Gastrocnemius medialis (tissue), 4 donors: ENCODE measurements around the gene RALGAPA2. TPM values are rescaled to one million over a fixed set of nuclear protein-coding genes. Genes with fewer than 3 reads are reported as not detected.

Source experiments
- ATAC-seq, 2 donors: fragments of 150-250 bp; one replicate each; pipeline ENCODE4 v1.9.1; 2016
- DNase-seq, 2 donors: peaks; one replicate each; pipeline ENCODE4 v3.0.0-alpha.2; 2019
- H3K27ac ChIP-seq, 4 donors: fragments of 200-600 bp; sonication (generic); 1 replicate in 1 of 4; 2 replicates in 3 of 4; pipeline ENCODE4 v1.5.1; 2016 to 2018; ENCODE audit warnings: mild to moderate bottlenecking in 2 of 4, moderate library complexity in 1 of 4
- H3K27me3 ChIP-seq, 3 donors: fragments of 200-600 bp; sonication (generic) in 2 of 3; 1 replicate in 1 of 3; 2 replicates in 2 of 3; pipeline versions ENCODE4 v1.5.1 to v1.6.0; 2016 to 2019; ENCODE audit warnings: mild to moderate bottlenecking in 1 of 3, moderate library complexity in 1 of 3
- H3K36me3 ChIP-seq, 2 donors: fragments of 200-600 bp; sonication (generic) in 1 of 2; one replicate each; pipeline ENCODE4 v1.5.1; 2017 to 2018
- H3K4me1 ChIP-seq, 2 donors: fragments of 200-600 bp; sonication (generic) in 1 of 2; one replicate each; pipeline ENCODE4 v1.5.1; 2016 to 2017; ENCODE audit warnings: mild to moderate bottlenecking in 2 of 2
- H3K4me3 ChIP-seq, 4 donors: fragments of 200-600 bp; sonication (generic) in 3 of 4; 1 replicate in 1 of 4; 2 replicates in 3 of 4; pipeline ENCODE4 v1.5.1; 2016 to 2019; ENCODE audit warnings: mild to moderate bottlenecking in 2 of 4
- H3K9me3 ChIP-seq, 3 donors: fragments of 200-600 bp; sonication (generic) in 2 of 3; 1 replicate in 1 of 3; 2 replicates in 2 of 3; pipeline ENCODE4 v1.5.1; 2016 to 2019
- POLR2A ChIP-seq, 2 donors: fragments of 450-650 bp; IDR thresholded peaks; one replicate each; pipeline ENCODE4 v1.6.1; 2017; ENCODE audit warnings: antibody characterized with exemption in 2 of 2, mild to moderate bottlenecking in 2 of 2, moderate library complexity in 2 of 2
- in situ Hi-C, 4 donors: fragments of 200-750 bp; cut with MboI; loops; one replicate each; pipeline versions ENCODE4 v1.15.0 to v1.8.0; 2017; ENCODE audit warnings: low sequenced_read_pairs in 4 of 4
- intact Hi-C: fragments of 100-400 bp; cut with DNase I; formaldehyde crosslinking; loops from one replicate; pipeline ENCODE4 v1.15.1; 2023; ENCODE audit warnings: low total_unique reads
- total RNA-seq, 4 donors: library from RNA; depleted of rRNA; stranded (reverse); fragments of >200 nt; gene quantifications; one replicate each; pipeline versions ENCODE4 v1.1.0 to v1.2.3, GENCODE V29; 2016
- TF ChIP-seq, protein P1 (sequence below), 5 experiments: fragments of 450-650 bp in 3 of 5; fragments of 200-600 bp in 2 of 5; sonication (generic) in 2 of 5; IDR thresholded peaks in 4 of 5; conservative IDR thresholded peaks in 1 of 5; 1 replicate in 4 of 5; 2 replicates in 1 of 5; pipeline ENCODE4 v1.5.1; 2016 to 2019; ENCODE audit warnings: antibody characterized with exemption in 5 of 5, mild to moderate bottlenecking in 3 of 5, moderate library complexity in 3 of 5

RALGAPA2 gene
- total RNA-seq, 4 donors from 2014 or later, result 43.2 to 56.9 (median 52.0) TPM

- in situ Hi-C loops (no loop called here), intact Hi-C loops (no loop called here)
- Histone ChIP-seq H3K27ac (peak overlapping the region in 3 of 4 donors; percentile 13 to 39 (median 31)), H3K27me3 (no peaks in the 10 kb centered on the region), H3K9me3 (no peaks in the 10 kb centered on the region), H3K4me3 (no peak overlapping the region), H3K36me3 (no peaks in the 10 kb centered on the region), H3K4me1 (peaks cover 37 to 66% of the 10 kb centered on the region in 2 donors)
- no peak for TF ChIP-seq POLR2A (IDR thresholded peaks at IDR 0.05)
- TF ChIP-seq, protein P1, sequence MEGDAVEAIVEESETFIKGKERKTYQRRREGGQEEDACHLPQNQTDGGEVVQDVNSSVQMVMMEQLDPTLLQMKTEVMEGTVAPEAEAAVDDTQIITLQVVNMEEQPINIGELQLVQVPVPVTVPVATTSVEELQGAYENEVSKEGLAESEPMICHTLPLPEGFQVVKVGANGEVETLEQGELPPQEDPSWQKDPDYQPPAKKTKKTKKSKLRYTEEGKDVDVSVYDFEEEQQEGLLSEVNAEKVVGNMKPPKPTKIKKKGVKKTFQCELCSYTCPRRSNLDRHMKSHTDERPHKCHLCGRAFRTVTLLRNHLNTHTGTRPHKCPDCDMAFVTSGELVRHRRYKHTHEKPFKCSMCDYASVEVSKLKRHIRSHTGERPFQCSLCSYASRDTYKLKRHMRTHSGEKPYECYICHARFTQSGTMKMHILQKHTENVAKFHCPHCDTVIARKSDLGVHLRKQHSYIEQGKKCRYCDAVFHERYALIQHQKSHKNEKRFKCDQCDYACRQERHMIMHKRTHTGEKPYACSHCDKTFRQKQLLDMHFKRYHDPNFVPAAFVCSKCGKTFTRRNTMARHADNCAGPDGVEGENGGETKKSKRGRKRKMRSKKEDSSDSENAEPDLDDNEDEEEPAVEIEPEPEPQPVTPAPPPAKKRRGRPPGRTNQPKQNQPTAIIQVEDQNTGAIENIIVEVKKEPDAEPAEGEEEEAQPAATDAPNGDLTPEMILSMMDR (IDR thresholded peaks at IDR 0.05 in 4 of 5, conservative IDR thresholded peaks at IDR 0.05 in 1 of 5), result no peak
- no peak for ATAC-seq
- no peak for DNase-seq
Measured at GRCh38 chr20:20737158-20737557, 24.7 kb upstream of the RALGAPA2 start.

DNA sequence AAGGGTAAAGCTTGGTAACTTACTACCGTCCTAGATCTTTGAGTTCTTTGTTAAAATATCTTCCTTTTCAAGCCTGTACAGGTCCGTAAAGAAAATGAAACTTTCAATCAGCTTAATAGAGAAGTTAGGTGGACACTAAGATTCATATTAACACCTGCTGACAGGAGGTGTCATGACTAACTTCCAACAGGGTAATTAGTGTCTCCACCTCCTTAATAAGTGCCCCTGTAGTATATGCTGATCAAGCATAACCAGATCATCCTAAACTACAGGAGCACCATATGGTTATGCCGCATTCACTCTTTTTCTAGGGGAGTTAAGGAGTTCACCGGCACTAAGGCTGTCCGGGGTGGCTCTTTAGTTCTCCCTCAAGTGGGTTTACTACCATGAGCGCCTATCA lies 23.9 kb upstream of the RALGAPA2 start:
- in situ Hi-C loops (no loop called here), intact Hi-C loops (no loop called here)
- Histone ChIP-seq H3K4me3 (no peak overlapping the region), H3K36me3 (no peaks in the 10 kb centered on the region), H3K9me3 (no peaks in the 10 kb centered on the region), H3K4me1 (peaks cover 37 to 64% of the 10 kb centered on the region in 2 donors), H3K27ac (peak overlapping the region in 2 of 4 donors; percentile 31 to 39), H3K27me3 (no peaks in the 10 kb centered on the region)
- ATAC-seq (no peak), DNase-seq (no peak)
- TF ChIP-seq POLR2A (IDR thresholded peaks at IDR 0.05), result no peak
- TF ChIP-seq, protein P1 (IDR thresholded peaks at IDR 0.05 in 4 of 5, conservative IDR thresholded peaks at IDR 0.05 in 1 of 5), result no peak

DNA sequence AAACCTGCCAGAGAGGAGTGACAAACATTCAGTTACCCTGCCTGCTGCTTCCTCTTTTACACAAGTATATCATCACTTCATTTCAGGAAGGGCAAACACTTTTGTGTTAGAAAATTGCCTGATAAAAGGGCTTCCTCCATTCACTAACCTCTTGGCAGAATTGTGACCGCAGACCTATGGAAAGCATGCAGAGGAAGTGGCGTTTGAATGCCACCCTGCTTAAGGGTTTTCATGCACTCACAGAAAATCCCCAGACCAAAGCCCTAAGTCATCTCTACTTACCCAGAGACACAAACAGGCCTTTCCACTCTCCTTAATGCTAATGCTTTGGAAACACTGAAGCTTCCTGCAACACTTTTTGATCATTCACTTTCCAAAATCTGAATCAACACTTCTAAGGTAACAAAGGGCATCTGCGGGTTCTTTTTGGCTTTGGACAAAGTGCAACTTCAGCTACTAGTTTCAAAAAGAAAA lies 22.1 kb upstream of the RALGAPA2 start:
- in situ Hi-C loops, result no loop called here
- Histone ChIP-seq H3K9me3 (no peaks in the 10 kb centered on the region), H3K27me3 (no peaks in the 10 kb centered on the region), H3K4me1 (peaks cover 33 to 66% of the 10 kb centered on the region in 2 donors), H3K4me3 (no peak overlapping the region), H3K36me3 (no peaks in the 10 kb centered on the region), H3K27ac (peak overlapping the region; percentile 87 to 92 (median 90))
- no peak for ATAC-seq
- no peak for DNase-seq
- no peak for TF ChIP-seq POLR2A (IDR thresholded peaks at IDR 0.05)
- TF ChIP-seq, protein P1 (IDR thresholded peaks at IDR 0.05 in 4 of 5, conservative IDR thresholded peaks at IDR 0.05 in 1 of 5), result no peak
- intact Hi-C loops, result no loop called here

DNA sequence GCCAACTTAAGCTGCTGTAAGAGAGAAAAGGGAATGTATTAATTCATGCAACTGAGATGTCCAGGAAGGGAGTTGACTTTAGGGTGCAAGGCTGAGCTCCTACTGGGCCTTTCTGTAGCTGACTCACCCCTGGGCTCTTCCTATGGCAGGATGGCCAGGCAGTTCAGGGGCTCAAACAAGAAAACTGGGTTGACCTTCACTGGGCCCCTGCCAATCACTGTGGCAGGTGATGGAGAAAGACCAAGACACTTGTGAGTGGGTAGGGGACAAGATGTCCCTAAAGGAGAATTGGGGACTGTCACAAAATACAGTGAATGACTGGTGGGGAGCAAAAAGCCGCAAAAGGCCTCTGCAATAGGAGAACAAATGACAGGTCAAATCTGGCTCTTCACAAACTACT lies 21.5 kb upstream of the RALGAPA2 start:
- no peak overlapping the region for H3K4me3 ChIP-seq
- DNase-seq (peak in 1 of 2 donors; percentile 53), ATAC-seq (peak; percentile 8 to 9)
- intact Hi-C loops (no loop called here), in situ Hi-C loops (no loop called here)
- H3K9me3 ChIP-seq, result no peaks in the 10 kb centered on the region
- H3K4me1 ChIP-seq, result peaks cover 33 to 66% of the 10 kb centered on the region in 2 donors
- TF ChIP-seq, protein P1 (IDR thresholded peaks at IDR 0.05 in 4 of 5, conservative IDR thresholded peaks at IDR 0.05 in 1 of 5), result no peak
- TF ChIP-seq POLR2A (IDR thresholded peaks at IDR 0.05), result no peak
- H3K27me3 ChIP-seq, result no peaks in the 10 kb centered on the region
- H3K27ac ChIP-seq, result peak overlapping the region; percentile 87 to 92 (median 90)
- no peaks in the 10 kb centered on the region for H3K36me3 ChIP-seq

DNA sequence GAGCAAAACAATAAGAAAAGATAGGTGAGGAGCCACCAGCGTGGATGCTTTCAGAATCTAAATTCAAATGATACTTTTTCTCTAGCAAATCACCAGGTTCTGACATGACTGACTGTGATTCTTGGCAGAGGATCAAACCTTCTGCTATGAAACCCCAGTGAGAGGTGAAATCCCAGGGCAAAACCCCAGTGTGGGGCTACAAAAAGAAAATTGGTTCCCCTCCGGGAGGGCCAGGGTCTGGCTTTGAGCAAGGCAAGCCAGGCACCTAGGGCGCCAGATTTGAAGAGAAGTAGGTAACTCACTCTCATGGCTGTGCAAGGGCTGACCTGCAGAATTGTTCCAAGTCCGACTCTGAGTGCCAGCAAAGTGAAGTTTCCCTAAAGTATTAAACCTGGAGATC lies 20.2 kb upstream of the RALGAPA2 start:
- intact Hi-C loops, result loop anchor here (1.0 kb wide), 2 partner anchors 19 to 48 kb away; no protein-coding TSS in a partner anchor
- peak; percentile 9 to 18 for ATAC-seq
- in situ Hi-C loops, result no loop called here
- peak overlapping the region; percentile 87 to 92 (median 90) for H3K27ac ChIP-seq
- no peaks in the 10 kb centered on the region for H3K27me3 ChIP-seq
- no peak for TF ChIP-seq POLR2A (IDR thresholded peaks at IDR 0.05)
- TF ChIP-seq, protein P1 (IDR thresholded peaks at IDR 0.05 in 4 of 5, conservative IDR thresholded peaks at IDR 0.05 in 1 of 5), result no peak
- DNase-seq, result peak in 1 of 2 donors; percentile 39
- no peaks in the 10 kb centered on the region for H3K9me3 ChIP-seq
- no peaks in the 10 kb centered on the region for H3K36me3 ChIP-seq
- H3K4me1 ChIP-seq, result peaks cover 33 to 66% of the 10 kb centered on the region in 2 donors
- H3K4me3 ChIP-seq, result no peak overlapping the region
